ENCODE measurements around the gene TSPAN4.

TSPAN4 gene

DNA sequence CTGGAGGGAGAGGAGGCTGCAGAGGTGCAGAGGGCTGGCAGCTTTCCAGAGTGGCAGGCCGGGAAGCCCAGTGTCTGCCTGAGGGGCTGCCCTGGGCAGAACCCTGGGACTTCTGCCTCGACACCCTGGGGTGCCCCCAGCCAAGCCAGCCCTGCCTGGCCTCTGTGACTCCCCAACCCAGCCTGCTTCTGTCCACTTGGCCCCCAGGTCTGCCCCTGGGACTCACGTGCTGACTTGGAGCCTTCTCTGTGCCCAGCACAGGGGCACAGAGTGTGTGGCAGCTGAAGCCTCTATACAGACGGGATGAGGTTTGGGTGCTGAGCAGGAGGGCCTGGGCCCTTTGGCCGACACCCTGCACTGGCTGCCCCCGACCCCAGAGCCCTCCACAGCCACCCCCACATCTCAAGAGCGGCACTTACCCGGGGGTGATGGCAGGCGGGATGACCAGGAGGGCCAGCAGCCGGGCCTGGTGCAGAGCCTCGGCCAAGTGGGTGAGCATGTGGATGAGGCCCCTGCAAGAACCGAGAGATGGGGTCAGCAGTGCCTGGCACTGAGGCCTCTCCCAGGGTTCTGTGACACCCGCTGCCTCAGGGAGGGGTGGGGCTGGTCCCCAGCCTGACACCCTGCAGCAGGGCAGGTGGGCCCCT is 50.5 kb downstream of the TSPAN4 start:
- no peak overlapping the region for H3K4me3 ChIP-seq (ENCODE audit: low read depth, low read length)
- ChIA-PET CTCF (interaction anchor here (1.3 kb wide), 1 partner anchor 32 kb away, joined by 5 read pairs; the partner anchor contains the start of gene AP2A2), POLR2A (no interaction called here)
- TF ChIP-seq, protein P1, sequence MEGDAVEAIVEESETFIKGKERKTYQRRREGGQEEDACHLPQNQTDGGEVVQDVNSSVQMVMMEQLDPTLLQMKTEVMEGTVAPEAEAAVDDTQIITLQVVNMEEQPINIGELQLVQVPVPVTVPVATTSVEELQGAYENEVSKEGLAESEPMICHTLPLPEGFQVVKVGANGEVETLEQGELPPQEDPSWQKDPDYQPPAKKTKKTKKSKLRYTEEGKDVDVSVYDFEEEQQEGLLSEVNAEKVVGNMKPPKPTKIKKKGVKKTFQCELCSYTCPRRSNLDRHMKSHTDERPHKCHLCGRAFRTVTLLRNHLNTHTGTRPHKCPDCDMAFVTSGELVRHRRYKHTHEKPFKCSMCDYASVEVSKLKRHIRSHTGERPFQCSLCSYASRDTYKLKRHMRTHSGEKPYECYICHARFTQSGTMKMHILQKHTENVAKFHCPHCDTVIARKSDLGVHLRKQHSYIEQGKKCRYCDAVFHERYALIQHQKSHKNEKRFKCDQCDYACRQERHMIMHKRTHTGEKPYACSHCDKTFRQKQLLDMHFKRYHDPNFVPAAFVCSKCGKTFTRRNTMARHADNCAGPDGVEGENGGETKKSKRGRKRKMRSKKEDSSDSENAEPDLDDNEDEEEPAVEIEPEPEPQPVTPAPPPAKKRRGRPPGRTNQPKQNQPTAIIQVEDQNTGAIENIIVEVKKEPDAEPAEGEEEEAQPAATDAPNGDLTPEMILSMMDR (IDR thresholded peaks at IDR 0.05; ENCODE audit: insufficient read depth, low read length, missing control alignments), result no peak
- DNase-seq (ENCODE audit: low read depth, low spot score), result no peak

DNA sequence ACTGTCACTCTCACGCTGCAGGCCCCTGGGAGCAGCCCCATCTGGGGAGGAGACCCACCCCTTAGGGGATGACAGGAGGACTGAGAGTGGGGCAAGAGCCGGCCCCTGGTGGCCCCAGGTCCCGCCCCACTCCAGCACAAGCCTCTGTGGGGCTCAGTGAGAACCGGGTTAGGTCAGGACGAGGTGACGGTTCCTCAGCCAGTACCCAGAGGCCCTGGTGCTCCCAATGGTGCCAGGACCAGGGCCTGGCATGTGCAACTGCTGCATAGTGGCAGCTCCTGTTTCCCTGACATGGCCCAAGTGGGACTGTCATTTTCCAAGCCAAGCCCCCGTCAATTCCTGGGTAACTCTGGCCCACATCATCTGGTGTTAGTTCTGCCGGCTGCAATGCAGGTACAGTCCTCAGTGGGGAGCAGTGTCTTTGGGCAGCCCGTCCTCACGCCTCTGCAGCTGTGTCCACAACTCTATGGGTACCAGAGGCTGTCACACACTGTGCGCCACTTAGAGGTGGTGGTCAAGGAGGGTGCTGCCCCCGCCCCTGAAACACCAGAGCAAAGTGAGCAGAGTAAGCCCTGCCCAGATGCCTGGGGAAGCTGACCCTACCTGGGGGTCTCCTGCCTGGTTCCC is 52.0 kb downstream of the TSPAN4 start:
- POLR2A ChIA-PET, result no interaction called here
- TF ChIP-seq, protein P1 (IDR thresholded peaks at IDR 0.05; ENCODE audit: insufficient read depth, low read length, missing control alignments), result no peak
- CTCF ChIA-PET, result interaction anchor here (1.8 kb wide), 1 partner anchor 30 kb away, joined by 5 read pairs; no protein-coding TSS in a partner anchor
- DNase-seq (ENCODE audit: low read depth, low spot score), result no peak
- H3K4me3 ChIP-seq (ENCODE audit: low read depth, low read length), result no peak overlapping the region

DNA sequence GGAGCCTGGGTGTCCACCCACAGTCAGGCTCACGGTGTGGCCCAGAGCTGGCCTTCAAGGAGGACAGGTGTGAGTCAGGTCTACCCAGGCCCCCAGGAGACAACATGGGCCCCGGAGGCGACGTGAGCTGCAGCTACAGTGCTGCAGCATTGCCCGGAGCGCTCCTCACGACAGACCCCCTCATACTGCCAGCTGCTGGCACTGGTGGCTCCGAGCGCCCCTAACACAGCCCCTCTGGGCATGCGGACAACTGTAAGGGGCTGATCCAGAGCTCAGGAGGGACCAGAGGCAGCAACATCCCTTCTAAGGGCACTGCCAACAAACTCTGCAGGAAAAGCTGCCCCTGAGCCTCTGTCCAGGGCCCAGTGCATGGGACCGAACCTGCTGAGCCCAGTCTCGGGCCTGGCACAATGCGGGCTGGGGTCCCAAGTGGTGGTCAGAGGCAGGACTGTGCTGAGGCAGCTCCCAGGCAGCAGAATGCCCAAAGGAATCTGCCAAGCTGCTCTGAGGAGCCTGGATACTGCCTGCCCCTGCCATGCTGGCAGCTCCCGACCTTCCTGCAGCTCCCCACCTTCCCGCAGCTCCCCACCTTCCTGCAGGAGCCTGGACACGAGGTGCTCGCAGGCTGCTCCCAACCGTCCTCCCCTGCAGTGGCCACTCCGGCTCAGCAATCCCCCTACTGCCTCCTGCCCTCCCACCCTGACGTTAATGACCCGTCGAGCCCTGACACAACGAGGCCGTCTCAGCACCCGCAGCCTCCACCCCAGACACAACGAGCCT is 52.9 kb downstream of the TSPAN4 start:
- no peak for DNase-seq (ENCODE audit: low read depth, low spot score)
- H3K4me3 ChIP-seq (ENCODE audit: low read depth, low read length), result no peak overlapping the region
- ChIA-PET CTCF (interaction anchor here (1.8 kb wide), 1 partner anchor 29 kb away, joined by 5 read pairs; no protein-coding TSS in a partner anchor), POLR2A (no interaction called here)
- TF ChIP-seq, protein P1 (IDR thresholded peaks at IDR 0.05; ENCODE audit: insufficient read depth, low read length, missing control alignments), result no peak

DNA sequence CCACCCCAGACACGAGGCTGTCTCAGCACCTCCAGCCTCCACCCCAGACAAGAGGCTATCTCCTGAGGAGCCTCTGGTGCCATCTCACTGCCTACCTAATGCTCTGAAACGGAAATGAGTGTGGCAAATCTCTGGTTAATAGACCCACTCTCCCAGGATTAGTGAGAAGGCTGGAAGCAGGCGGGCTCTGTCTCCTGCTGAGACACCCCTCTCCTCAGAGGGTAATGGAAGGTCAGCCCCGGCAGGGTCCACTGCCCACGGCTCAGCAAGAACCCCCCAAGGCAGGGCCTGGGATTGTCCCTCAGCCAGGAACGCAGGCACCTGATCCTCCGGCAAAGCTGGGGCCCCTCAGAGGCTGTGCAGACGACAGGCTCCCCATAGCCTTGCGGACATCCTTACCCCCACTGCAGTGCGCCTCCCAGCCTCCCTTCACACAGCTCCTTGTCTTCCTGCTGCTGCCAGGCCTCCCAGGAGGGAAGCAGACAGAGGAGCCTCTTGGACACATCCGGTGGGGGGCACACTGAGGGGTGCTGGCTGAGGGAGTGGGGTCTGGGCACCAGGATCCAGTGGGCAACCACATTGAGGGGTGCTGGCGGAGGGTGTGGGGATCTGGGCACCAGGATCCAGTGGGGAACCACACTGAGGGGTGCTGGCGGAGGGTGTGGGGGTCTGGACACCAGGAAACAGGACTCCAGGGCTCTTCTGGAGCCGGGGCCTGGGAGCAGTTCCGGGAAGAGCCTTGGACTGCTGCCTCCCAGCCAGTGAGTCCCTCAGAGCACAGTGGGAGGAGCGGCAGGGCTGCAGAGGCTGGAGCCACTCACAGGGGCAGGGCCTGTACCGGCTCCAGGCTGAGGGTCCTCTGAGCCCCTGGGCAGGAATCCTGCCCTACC is 54.8 kb downstream of the TSPAN4 start:
- DNase-seq (ENCODE audit: low read depth, low spot score), result no peak
- TF ChIP-seq, protein P1 (IDR thresholded peaks at IDR 0.05; ENCODE audit: insufficient read depth, low read length, missing control alignments), result no peak
- ChIA-PET POLR2A (no interaction called here), CTCF (interaction anchor here (0.6 to 1.6 kb wide), 5 partner anchors 10 to 78 kb away, joined by 3 to 7 read pairs (median 3); partner anchors contain the start of genes AP2A2 and PNPLA2)
- no peak overlapping the region for H3K4me3 ChIP-seq (ENCODE audit: low read depth, low read length)

DNA sequence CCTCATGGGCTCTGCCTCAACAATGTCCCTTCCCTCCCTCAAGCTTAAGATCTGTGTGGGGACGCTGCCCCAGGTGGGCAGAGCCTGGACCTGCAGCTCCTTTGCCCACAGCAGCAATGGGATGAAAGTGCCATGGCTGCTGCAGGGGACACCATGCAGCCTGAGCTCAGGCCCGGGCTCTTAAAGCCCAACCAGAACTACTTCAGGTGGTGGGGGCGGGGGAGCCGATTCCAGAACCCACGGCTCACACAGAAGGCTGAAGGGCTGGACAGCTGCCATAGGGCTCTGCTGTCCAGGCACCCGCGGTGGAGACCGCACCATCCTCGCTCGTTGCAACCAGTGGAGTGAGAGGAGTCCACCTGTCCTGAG is 55.5 kb downstream of the TSPAN4 start:
- ChIA-PET CTCF (interaction anchor here (0.6 to 1.6 kb wide), 5 partner anchors 11 to 79 kb away, joined by 3 to 7 read pairs (median 3); partner anchors contain the start of genes AP2A2 and PNPLA2), POLR2A (no interaction called here)
- TF ChIP-seq, protein P1 (IDR thresholded peaks at IDR 0.05; ENCODE audit: insufficient read depth, low read length, missing control alignments), result peak; percentile 49
- no peak for DNase-seq (ENCODE audit: low read depth, low spot score)
- H3K4me3 ChIP-seq (ENCODE audit: low read depth, low read length), result no peak overlapping the region

Measured in AG04449 (cell line).